22Rv1 (cell line): ENCODE data around the gene TM9SF4.

Experiments used
- CTCF ChIP-seq: fragments of 450-650 bp; IDR thresholded peaks from 2 replicates; pipeline ENCODE4 v1.5.1; 2017; ENCODE audit warnings: mild to moderate bottlenecking
- ZFX ChIP-seq: fragments of 450-650 bp; IDR thresholded peaks from 2 replicates; pipeline ENCODE4 v1.6.1; 2017; ENCODE audit warnings: antibody characterized with exemption, borderline replicate concordance

GRCh38 chr20:32135983-32136515 lies 26.5 kb downstream of the TM9SF4 start:
- TF ChIP-seq CTCF (no peak), ZFX (no peak)
